ENCODE measurements around the gene CAPN12. TPM values are rescaled to one million over a fixed set of nuclear protein-coding genes. Genes with fewer than 3 reads are reported as not detected.

The CAPN12 gene
- total and polyA plus RNA-seq, 2 experiments from 2014 or later: 19.1 to 20.5 TPM

GRCh38 chr19:38717855-38718254, 26.4 kb downstream of the CAPN12 start (continued):
- TF ChIP-seq CTCF (conservative IDR thresholded peaks at IDR 0.05; ENCODE audit: low read depth in 2 of 2): no peak

GRCh38 chr19:38717051-38717450, 27.2 kb downstream of the CAPN12 start:
- Mint-ChIP-seq H3K9me3 (no peaks in the 10 kb centered on the region), H3K4me3 (no peak overlapping the region), H3K4me1 (0 out of 3 replicates have a peak, but pooled peaks cover 2% of the 10 kb centered on the region), H3K27me3 (ENCODE audit: insufficient read depth, low read depth, poor library complexity) (peaks cover 20% of the 10 kb centered on the region), H3K36me3 (ENCODE audit: low read depth) (peaks cover 63% of the 10 kb centered on the region), H3K27ac (no peak overlapping the region)
- Histone ChIP-seq H3K4me2 (no peak overlapping the region), H3K79me2 (replicated peaks; ENCODE audit: insufficient read depth) (no peaks in the 10 kb centered on the region), H3K9me2 (ENCODE audit: insufficient read depth) (no peaks in the 10 kb centered on the region), H3K4me3 (no peak overlapping the region), H3F3A (replicated peaks; ENCODE audit: low read depth) (0 out of 2 replicates have a peak, but pooled peaks cover 2% of the 10 kb centered on the region), H3K36me3 (ENCODE audit: insufficient read depth) (peaks cover 33% of the 10 kb centered on the region), H2AFZ (no peak overlapping the region), H3K4me1 (ENCODE audit: insufficient read depth) (no peaks in the 10 kb centered on the region), H4K20me1 (replicated peaks; ENCODE audit: insufficient read depth) (peaks cover 2% of the 10 kb centered on the region), H3K27me3 (ENCODE audit: insufficient read depth) (no peaks in the 10 kb centered on the region), H3K27ac (ENCODE audit: low read depth) (no peak overlapping the region)
- DNase-seq (ENCODE audit: low spot score) (no peak), ATAC-seq (no peak)
- TF ChIP-seq CTCF (conservative IDR thresholded peaks at IDR 0.05; ENCODE audit: low read depth in 2 of 2) (no peak), POLR2AphosphoS5 (IDR thresholded peaks at IDR 0.05; ENCODE audit: low read depth) (no peak), CREB1 (CRISPR knock-in tag; IDR thresholded peaks at IDR 0.05; ENCODE audit: low read depth) (no peak), NANOG (IDR thresholded peaks at IDR 0.05; ENCODE audit: borderline replicate concordance) (no peak), JUNB (IDR thresholded peaks at IDR 0.05; ENCODE audit: unreplicated experiment) (no peak), EZH2phosphoT487 (IDR thresholded peaks at IDR 0.05; ENCODE audit: unreplicated experiment) (no peak), ZNF462 (CRISPR knock-in tag; IDR thresholded peaks at IDR 0.05) (no peak), ETS1 (IDR thresholded peaks at IDR 0.05) (no peak), STAT1 (IDR thresholded peaks at IDR 0.05; ENCODE audit: unreplicated experiment) (no peak), ZNF331 (CRISPR knock-in tag; IDR thresholded peaks at IDR 0.05; ENCODE audit: low read depth) (no peak)
